Gastrocnemius medialis (tissue), 4 donors: ENCODE measurements around the gene CD101.

Experiments used
- POLR2A ChIP-seq, 2 donors: fragments of 450-650 bp; IDR thresholded peaks; one replicate each; pipeline ENCODE4 v1.6.1; 2017; ENCODE audit warnings: antibody characterized with exemption in 2 of 2, mild to moderate bottlenecking in 2 of 2, moderate library complexity in 2 of 2
- TF ChIP-seq, protein P1 (sequence below), 5 experiments: fragments of 450-650 bp in 3 of 5; fragments of 200-600 bp in 2 of 5; sonication (generic) in 2 of 5; IDR thresholded peaks in 4 of 5; conservative IDR thresholded peaks in 1 of 5; 1 replicate in 4 of 5; 2 replicates in 1 of 5; pipeline ENCODE4 v1.5.1; 2016 to 2019; ENCODE audit warnings: antibody characterized with exemption in 5 of 5, mild to moderate bottlenecking in 3 of 5, moderate library complexity in 3 of 5

DNA sequence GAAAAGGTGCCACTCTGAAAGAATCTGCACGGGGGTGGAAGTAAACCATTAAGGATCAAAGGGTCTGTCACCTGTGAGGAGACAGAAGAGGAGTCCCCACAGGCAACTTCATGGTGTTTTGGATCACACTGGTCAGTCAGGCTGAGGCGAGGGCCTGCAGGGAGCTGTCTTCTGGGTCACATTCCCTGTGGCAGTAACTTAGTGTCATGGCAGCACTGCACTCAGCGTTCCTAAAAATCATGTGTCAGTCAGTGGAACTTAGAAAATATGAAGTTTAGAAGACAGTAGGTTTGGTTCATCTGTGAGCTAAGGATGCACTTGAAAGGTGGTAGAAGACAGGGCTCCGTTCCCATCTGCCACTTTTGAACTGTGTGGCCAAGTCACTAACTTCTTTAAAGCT, 43.5 kb upstream of the CD101 start:
- TF ChIP-seq, protein P1, sequence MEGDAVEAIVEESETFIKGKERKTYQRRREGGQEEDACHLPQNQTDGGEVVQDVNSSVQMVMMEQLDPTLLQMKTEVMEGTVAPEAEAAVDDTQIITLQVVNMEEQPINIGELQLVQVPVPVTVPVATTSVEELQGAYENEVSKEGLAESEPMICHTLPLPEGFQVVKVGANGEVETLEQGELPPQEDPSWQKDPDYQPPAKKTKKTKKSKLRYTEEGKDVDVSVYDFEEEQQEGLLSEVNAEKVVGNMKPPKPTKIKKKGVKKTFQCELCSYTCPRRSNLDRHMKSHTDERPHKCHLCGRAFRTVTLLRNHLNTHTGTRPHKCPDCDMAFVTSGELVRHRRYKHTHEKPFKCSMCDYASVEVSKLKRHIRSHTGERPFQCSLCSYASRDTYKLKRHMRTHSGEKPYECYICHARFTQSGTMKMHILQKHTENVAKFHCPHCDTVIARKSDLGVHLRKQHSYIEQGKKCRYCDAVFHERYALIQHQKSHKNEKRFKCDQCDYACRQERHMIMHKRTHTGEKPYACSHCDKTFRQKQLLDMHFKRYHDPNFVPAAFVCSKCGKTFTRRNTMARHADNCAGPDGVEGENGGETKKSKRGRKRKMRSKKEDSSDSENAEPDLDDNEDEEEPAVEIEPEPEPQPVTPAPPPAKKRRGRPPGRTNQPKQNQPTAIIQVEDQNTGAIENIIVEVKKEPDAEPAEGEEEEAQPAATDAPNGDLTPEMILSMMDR (IDR thresholded peaks at IDR 0.05 in 4 of 5, conservative IDR thresholded peaks at IDR 0.05 in 1 of 5): no peak
- no peak for TF ChIP-seq POLR2A (IDR thresholded peaks at IDR 0.05)
